Kidney epithelial cell (primary cell): ENCODE measurements around the gene PRRX2. TPM values are rescaled to one million over a fixed set of nuclear protein-coding genes. Genes with fewer than 3 reads are reported as not detected.

Source experiments
- DNase-seq: peaks from one replicate; pipeline ENCODE4 v3.0.0-alpha.2; 2010; ENCODE audit warnings: low read depth
- H3K27me3 ChIP-seq: 2 replicates; pipeline ENCODE4 v1.6.0; 2011; ENCODE audit warnings: low read length; ENCODE audit not compliant: control insufficient read depth, insufficient read depth
- H3K36me3 ChIP-seq: 2 replicates; pipeline ENCODE4 v1.5.1; 2011; ENCODE audit warnings: low read length; ENCODE audit not compliant: control insufficient read depth, insufficient read depth
- H3K4me3 ChIP-seq: 2 replicates; pipeline ENCODE4 v1.5.1; 2011; ENCODE audit warnings: low read depth, mild to moderate bottlenecking, control low read depth, low read length
- total RNA-seq: library from RNA; depleted of rRNA; stranded (reverse); fragments of >200 nt; gene quantifications from 2 replicates; pipeline ENCODE4 v1.2.3, GENCODE V29; 2015
- TF ChIP-seq, protein P1 (sequence below): IDR thresholded peaks from 2 replicates; pipeline ENCODE4 v1.5.1; 2011; ENCODE audit warnings: mild to moderate bottlenecking, moderate library complexity, low read length, control low read depth, inconsistent platforms; ENCODE audit not compliant: insufficient read depth, poor library complexity, severe bottlenecking

Gene PRRX2
- total RNA-seq, 1 donor from 2014 or later: not detected

DNA sequence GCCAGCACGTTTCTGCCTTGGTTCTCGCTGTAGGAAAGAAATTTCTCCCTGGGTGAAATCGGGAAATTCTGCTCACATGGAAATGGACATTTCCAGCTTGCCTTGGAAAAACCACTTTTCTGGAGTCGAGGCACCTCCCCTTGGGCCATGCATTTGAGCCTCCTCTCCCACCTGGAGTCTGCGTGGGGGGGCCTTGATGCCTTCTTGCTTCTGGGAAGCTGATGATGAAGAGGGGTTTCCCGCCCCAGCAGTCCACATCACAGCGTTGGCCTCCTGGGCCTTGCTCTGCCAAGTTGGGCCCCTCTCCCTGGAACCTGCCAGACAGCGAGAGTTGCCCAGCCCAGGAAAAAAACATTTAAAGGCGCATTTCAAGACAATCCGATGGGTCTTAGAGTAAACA is 21.7 kb upstream of the PRRX2 start:
- Histone ChIP-seq H3K36me3 (no peaks in the 10 kb centered on the region), H3K27me3 (no peaks in the 10 kb centered on the region), H3K4me3 (no peak overlapping the region)
- TF ChIP-seq, protein P1, sequence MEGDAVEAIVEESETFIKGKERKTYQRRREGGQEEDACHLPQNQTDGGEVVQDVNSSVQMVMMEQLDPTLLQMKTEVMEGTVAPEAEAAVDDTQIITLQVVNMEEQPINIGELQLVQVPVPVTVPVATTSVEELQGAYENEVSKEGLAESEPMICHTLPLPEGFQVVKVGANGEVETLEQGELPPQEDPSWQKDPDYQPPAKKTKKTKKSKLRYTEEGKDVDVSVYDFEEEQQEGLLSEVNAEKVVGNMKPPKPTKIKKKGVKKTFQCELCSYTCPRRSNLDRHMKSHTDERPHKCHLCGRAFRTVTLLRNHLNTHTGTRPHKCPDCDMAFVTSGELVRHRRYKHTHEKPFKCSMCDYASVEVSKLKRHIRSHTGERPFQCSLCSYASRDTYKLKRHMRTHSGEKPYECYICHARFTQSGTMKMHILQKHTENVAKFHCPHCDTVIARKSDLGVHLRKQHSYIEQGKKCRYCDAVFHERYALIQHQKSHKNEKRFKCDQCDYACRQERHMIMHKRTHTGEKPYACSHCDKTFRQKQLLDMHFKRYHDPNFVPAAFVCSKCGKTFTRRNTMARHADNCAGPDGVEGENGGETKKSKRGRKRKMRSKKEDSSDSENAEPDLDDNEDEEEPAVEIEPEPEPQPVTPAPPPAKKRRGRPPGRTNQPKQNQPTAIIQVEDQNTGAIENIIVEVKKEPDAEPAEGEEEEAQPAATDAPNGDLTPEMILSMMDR: no peak
- DNase-seq: no peak

DNA sequence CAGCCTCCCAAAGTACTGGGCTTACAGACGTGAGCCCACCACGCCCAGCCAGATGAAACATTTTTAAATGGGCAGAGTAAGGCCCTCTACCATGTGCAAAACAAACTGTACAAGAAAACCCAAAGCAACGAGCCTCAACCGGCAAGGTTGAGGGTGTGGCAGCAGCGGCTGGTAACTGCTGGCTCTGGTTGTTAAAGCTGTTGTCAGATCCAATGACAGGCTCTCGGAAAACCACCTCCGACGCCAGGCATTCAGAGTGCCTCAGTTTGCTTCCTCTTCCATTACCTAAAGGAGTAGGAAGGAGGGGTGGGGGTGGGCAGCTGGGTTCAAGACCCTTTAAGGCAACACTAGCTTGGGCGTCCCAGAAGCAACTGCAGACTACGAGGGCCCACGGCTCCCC is 21.1 kb upstream of the PRRX2 start:
- Histone ChIP-seq H3K4me3 (no peak overlapping the region), H3K36me3 (no peaks in the 10 kb centered on the region), H3K27me3 (no peaks in the 10 kb centered on the region)
- DNase-seq: no peak
- TF ChIP-seq, protein P1: no peak

DNA sequence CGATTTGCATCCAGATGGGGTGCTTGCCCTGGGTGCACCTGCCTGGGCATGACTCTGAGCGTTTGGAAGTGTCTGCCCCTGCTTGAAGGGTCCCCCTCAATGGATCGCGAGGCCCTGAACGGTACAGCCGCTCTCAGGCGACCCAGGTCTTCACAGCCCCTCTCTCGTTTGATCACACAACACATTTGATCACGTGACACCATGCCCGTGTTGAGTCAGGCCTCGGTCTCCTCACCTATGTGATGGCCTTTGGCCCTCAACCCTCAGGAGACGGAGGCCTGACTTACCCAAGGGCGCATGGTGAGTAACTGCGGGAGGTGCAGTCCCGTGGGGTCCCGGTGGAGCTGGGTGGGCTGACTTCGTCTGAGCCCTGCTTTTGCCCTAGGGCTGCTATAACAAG is 20.5 kb upstream of the PRRX2 start:
- Histone ChIP-seq H3K27me3 (no peaks in the 10 kb centered on the region), H3K4me3 (no peak overlapping the region), H3K36me3 (no peaks in the 10 kb centered on the region)
- no peak for DNase-seq
- TF ChIP-seq, protein P1: no peak

DNA sequence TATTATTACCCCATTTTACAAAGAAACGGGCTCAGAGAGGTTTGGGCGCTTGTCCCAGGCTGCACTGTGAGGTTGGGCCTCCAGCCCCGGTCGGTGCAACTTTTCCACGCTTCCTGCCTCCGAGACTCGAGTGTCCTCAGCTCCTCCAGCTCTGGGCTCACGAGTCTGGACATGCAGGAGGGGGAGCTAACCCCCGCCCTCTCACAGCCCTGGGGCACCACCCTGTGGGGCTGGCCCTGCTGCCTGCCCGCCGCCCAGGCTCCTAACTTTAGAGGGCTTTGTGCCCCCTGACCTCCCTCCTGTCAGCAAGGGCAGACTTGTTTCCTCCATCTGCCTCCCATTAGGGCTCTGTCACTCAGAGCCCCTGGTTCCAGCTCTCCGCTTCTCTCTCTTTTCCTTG is 19.2 kb upstream of the PRRX2 start:
- Histone ChIP-seq H3K27me3 (no peaks in the 10 kb centered on the region), H3K36me3 (no peaks in the 10 kb centered on the region), H3K4me3 (no peak overlapping the region)
- TF ChIP-seq, protein P1: no peak
- no peak for DNase-seq

DNA sequence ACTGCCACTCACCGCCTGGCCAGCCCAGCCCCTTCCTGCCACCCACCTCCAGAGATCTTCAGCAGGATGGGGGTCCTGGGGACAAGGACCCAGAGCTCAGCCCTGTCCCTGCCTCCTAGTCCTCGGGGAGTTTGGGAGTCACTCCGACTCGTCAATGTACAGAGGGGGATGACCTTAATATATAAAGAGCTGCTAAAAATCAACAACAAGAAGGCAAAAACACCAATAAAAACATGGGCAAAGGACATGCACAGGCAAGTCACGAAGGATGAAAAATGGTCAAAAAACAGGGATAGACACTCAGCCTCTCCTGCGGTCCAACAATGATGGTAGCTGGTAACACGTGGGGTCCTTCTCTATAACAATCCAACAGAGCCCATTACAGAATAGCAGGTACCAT is 18.8 kb upstream of the PRRX2 start:
- no peak for DNase-seq
- H3K27me3 ChIP-seq: no peaks in the 10 kb centered on the region
- TF ChIP-seq, protein P1: no peak
- no peak overlapping the region for H3K4me3 ChIP-seq
- H3K36me3 ChIP-seq: no peaks in the 10 kb centered on the region

DNA sequence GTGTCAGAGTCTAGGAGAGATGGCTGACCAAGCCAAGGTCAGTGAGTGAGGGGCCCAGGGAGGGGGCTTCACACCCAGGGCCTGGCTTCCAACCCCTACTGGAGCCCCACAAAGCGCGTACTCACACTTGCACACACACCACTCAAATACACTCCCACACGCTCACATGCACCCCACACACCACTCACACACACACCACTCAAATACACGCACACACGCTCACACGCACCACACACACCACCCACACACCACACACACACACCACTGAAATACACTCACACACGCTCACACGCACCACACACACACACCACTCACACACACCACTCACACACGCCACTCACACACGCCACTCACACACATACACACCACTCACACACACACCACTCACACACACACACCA is 17.8 kb upstream of the PRRX2 start:
- Histone ChIP-seq H3K4me3 (no peak overlapping the region), H3K36me3 (no peaks in the 10 kb centered on the region), H3K27me3 (no peaks in the 10 kb centered on the region)
- no peak for DNase-seq
- TF ChIP-seq, protein P1: no peak
